GM13976 (cell line): ENCODE measurements around the gene TRIM34.

Experiments
- DNase-seq: peaks from one replicate; pipeline ENCODE4 v3.0.0; 2012; ENCODE audit warnings: low spot score
- in situ Hi-C: fragments of 300-500 bp; cut with MboI; formaldehyde crosslinking; loops from one replicate; pipeline ENCODE4 v1.12.0; 2022; ENCODE audit warnings: low sequenced_read_pairs, mixed read lengths, inconsistent platforms; ENCODE audit not compliant: unreplicated experiment
- TF ChIP-seq, protein P1 (sequence below): IDR thresholded peaks from 2 replicates; pipeline ENCODE4 v1.5.1; 2012; ENCODE audit warnings: borderline replicate concordance, mild to moderate bottlenecking; ENCODE audit not compliant: insufficient read depth; ENCODE audit errors: extremely low read depth, missing control alignments, control extremely low read depth

The TRIM34 gene

DNA sequence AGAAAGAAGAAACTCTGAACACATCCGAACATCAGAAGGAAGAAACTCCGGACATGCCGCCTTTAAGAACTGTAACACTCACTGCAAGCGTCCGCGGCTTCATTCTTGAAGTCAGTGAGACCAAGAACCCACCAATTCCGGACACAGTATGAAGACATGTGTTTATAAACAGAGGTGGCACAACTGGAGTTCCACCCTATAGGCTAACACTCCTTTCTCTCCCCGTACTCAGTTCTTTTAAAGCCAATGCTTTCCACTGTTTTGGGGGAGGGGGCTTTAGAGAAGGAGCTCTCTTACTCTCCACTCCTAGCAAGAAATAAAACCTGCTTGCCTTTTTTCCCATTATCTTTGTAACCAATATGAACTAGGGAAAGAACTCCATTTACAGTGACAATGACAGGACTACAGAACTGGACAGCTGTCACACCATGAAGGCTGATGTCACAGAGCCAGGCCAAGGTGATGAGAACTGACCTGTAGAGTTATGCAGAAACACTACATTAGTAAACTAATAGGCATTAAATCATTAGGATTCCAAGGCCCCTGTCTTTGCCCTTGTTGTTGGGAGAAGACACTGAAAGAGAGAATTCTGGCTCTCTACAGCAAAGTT lies 59.3 kb downstream of the TRIM34 start:
- TF ChIP-seq, protein P1, sequence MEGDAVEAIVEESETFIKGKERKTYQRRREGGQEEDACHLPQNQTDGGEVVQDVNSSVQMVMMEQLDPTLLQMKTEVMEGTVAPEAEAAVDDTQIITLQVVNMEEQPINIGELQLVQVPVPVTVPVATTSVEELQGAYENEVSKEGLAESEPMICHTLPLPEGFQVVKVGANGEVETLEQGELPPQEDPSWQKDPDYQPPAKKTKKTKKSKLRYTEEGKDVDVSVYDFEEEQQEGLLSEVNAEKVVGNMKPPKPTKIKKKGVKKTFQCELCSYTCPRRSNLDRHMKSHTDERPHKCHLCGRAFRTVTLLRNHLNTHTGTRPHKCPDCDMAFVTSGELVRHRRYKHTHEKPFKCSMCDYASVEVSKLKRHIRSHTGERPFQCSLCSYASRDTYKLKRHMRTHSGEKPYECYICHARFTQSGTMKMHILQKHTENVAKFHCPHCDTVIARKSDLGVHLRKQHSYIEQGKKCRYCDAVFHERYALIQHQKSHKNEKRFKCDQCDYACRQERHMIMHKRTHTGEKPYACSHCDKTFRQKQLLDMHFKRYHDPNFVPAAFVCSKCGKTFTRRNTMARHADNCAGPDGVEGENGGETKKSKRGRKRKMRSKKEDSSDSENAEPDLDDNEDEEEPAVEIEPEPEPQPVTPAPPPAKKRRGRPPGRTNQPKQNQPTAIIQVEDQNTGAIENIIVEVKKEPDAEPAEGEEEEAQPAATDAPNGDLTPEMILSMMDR = no peak
- in situ Hi-C loops = no loop called here
- DNase-seq = no peak

DNA sequence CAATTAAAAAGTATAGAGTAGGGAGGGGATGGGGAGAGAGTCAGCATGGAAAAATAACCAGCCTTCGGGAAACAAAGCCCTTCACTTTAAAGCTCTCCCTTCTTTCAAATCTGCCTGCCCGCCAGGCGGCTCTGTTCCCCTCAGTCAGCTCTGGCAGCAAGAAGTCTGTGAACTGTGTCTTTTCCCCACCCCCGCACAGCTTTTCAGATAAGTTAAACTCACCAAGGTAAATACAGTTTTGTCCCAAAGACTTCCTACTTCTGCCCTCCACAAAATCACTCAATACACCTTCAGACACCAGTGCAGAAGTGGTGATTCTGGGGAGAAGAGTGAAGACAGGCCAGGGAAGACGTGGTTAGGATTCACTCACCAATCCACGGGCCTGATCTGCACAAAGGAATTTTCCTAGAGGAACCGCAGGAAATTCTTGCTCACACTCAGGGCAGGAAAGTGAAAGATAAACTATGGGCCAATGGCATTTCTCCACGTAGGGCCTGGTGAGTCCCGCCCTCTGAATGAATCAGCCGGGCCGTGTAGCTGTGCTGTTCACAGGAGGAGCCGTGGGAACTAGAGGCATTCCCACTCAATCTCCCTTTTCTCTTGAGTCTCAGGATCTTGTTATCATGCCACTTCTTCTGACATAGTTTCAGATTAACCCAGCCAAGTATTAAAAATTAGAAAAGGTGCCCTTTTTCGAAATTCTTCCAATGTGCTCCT lies 60.0 kb downstream of the TRIM34 start, which contains the start of gene TRIM5:
Gene TRIM5, minus strand, starts transcription at position 429 of the 717 bp plus-strand sequence. CDS start 4,897 bp downstream, outside the sequence.
- in situ Hi-C loops = no loop called here
- TF ChIP-seq, protein P1 = peak; percentile 60
- peak; percentile 87 for DNase-seq

DNA sequence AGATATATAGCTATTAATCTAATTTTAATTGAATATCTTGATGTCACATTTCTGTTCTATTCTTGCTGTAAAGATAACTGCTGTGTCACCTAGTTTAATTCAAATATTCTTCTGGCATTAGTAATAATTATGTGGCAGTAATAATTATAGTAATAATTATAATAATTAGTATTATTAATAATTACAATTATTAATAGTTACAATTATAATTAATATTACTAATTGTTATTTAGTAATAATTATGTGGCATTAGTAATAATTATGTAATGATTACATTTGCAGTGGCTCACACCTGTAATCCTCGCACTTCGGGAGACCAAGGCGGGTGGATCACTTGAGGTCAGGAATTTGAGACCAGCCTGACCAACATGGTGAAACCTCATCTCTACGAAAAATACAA lies 61.6 kb downstream of the TRIM34 start:
- in situ Hi-C loops = no loop called here
- no peak for DNase-seq
- TF ChIP-seq, protein P1 = no peak

DNA sequence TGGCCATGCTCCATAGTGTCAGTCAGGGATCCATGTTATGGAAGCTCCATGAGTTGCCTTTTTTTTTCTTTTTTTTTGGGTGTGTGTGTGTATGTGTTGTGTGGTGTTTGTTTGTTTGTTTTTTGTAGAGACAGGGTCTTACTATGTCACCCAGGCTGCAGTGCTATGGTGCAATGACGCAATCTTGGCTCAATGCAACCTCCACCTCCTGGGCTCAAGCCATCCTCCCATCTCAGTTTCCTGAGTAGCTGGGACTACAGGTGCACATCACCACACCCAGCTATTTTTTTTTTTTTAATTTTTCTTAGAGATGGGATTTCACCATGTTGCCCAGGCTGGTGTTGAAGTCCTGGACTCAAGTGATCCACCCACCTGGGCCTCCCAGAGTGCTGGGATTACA lies 63.7 kb downstream of the TRIM34 start:
- in situ Hi-C loops = no loop called here

DNA sequence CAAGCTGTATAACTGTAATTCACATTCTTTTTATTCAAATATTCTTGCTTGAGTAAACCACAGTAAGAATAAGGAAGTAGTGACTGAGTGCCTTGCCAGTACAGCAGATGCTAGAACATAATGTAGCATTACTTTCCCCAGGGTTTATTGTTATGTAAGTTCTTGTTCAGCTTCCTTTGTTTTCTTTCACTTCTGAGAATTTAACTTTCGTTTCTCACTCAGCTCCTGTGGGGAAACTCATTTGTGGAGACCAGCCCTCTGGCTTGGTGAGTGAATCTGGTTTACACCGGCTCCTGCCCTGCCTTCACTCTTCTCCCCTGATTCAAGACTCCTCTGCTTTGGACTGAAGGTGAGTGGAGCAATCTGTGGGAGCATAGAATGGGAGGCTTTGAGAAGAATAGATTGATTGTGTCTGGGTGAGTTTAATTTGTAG lies 64.8 kb downstream of the TRIM34 start, which contains the start of gene TRIM22:
Gene TRIM22, plus strand, starts transcription at position 240 of the 433 bp plus-strand sequence. CDS start 6,443 bp downstream, outside the sequence.
- DNase-seq = peak; percentile 74
- in situ Hi-C loops = no loop called here
- TF ChIP-seq, protein P1 = no peak

More for the DNA sequence above, 63.7 kb downstream of the TRIM34 start:
- TF ChIP-seq, protein P1 = no peak
- no peak for DNase-seq

DNA sequence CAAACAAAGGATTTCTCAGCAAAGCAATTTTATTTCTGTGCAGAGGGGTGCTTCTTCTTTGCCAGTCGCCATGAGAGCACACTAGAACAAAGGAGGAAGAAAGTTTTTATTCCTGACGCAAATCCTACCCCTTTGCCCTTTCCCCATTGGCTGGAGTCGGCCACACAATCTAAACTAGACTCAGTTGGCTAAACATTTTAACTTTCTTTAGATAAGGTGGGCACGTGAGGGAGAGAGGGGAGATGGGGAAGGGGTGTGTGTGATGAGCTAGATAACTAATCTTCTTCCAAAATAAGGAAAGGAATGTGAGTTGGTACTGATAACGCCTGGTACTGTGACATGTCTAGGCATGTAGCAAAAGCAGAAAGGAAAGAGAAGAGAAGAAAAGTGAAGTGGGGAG lies 65.4 kb downstream of the TRIM34 start:
- in situ Hi-C loops = no loop called here
- no peak for DNase-seq
- TF ChIP-seq, protein P1 = no peak
